Neuronal stem cell (in vitro differentiated cells): ENCODE data around the gene OR7C2.

Experiments
- DNase-seq: peaks from one replicate; pipeline ENCODE4 v3.0.0-alpha.2; 2013; ENCODE audit warnings: low spot score
- H2AFZ ChIP-seq: one replicate; pipeline ENCODE4 v1.6.1; 2013; ENCODE audit warnings: mild to moderate bottlenecking, low read length, inconsistent platforms
- H2AK5ac ChIP-seq: 2 replicates; pipeline ENCODE4 v1.6.1; 2013; ENCODE audit warnings: low read depth, mild to moderate bottlenecking, inconsistent platforms, low read length, moderate library complexity, mixed read lengths
- H2BK120ac ChIP-seq: 2 replicates; pipeline ENCODE4 v1.6.1; 2013; ENCODE audit warnings: low read depth, mild to moderate bottlenecking, inconsistent platforms, low read length, moderate library complexity, mixed read lengths
- H2BK12ac ChIP-seq: one replicate; pipeline ENCODE4 v1.6.1; 2013; ENCODE audit warnings: low read length, inconsistent platforms
- H2BK15ac ChIP-seq: 2 replicates; pipeline ENCODE4 v1.6.1; 2013; ENCODE audit warnings: mild to moderate bottlenecking, low read length, inconsistent platforms, mixed read lengths
- H2BK5ac ChIP-seq: one replicate; pipeline ENCODE4 v1.6.1; 2013; ENCODE audit warnings: inconsistent platforms, mild to moderate bottlenecking, low read length, moderate library complexity
- H3K14ac ChIP-seq: one replicate; pipeline ENCODE4 v1.6.1; 2013; ENCODE audit warnings: low read length, inconsistent platforms
- H3K18ac ChIP-seq: 2 replicates; pipeline ENCODE4 v1.6.1; 2013; ENCODE audit warnings: low read length, inconsistent platforms
- H3K23ac ChIP-seq: 2 replicates; pipeline ENCODE4 v1.6.1; 2013; ENCODE audit warnings: low read depth, mild to moderate bottlenecking, mixed read lengths, low read length, inconsistent platforms; ENCODE audit not compliant: poor library complexity
- H3K27ac ChIP-seq: replicated peaks from 3 replicates; pipeline ENCODE4 v1.5.1; 2013; ENCODE audit warnings: low read length, inconsistent platforms
- H3K27me3 ChIP-seq, 3 experiments: 2 replicates each; pipeline ENCODE4 v1.6.1; 2013; ENCODE audit warnings: low read length in 3 of 3, mild to moderate bottlenecking in 2 of 3, inconsistent platforms in 1 of 3, low read depth in 1 of 3, mixed read lengths in 1 of 3, moderate library complexity in 1 of 3; ENCODE audit not compliant: control insufficient read depth in 3 of 3, insufficient read depth in 3 of 3
- H3K36me3 ChIP-seq, 2 donors: replicated peaks in 1 of 2; 2 replicates each; pipeline ENCODE4 v1.6.1; 2013; ENCODE audit warnings: low read length in 2 of 2; ENCODE audit not compliant: control insufficient read depth in 2 of 2, insufficient read depth in 2 of 2
- H3K4ac ChIP-seq: 2 replicates; pipeline ENCODE4 v1.6.1; 2013; ENCODE audit warnings: inconsistent platforms, mild to moderate bottlenecking, low read length, moderate library complexity
- H3K4me1 ChIP-seq, 2 donors: 1 replicate in 1 of 2; 2 replicates in 1 of 2; pipeline ENCODE4 v1.6.1; 2013; ENCODE audit warnings: low read length in 2 of 2, low read depth in 1 of 2; ENCODE audit not compliant: control insufficient read depth in 2 of 2, insufficient read depth in 1 of 2
- H3K4me2 ChIP-seq: one replicate; pipeline ENCODE4 v1.6.1; 2013; ENCODE audit warnings: mild to moderate bottlenecking, low read length, inconsistent platforms; ENCODE audit not compliant: insufficient read depth, poor library complexity, severe bottlenecking
- H3K4me3 ChIP-seq, 2 donors: 2 replicates each; pipeline ENCODE4 v1.5.1; 2013; ENCODE audit warnings: low read length in 2 of 2, mild to moderate bottlenecking in 2 of 2, inconsistent platforms in 1 of 2, moderate library complexity in 1 of 2
- H3K79me1 ChIP-seq: one replicate; pipeline ENCODE4 v1.6.1; 2013; ENCODE audit warnings: low read depth, mild to moderate bottlenecking, inconsistent platforms, low read length, moderate library complexity
- H3K9ac ChIP-seq: one replicate; pipeline ENCODE4 v1.6.1; 2013; ENCODE audit warnings: mild to moderate bottlenecking, low read depth, low read length, inconsistent platforms; ENCODE audit not compliant: poor library complexity
- H3K9me3 ChIP-seq, 2 donors: replicated peaks in 1 of 2; 2 replicates each; pipeline versions ENCODE3 to v1.6.1; 2013; ENCODE audit warnings: low read length in 2 of 2, mild to moderate bottlenecking in 2 of 2, inconsistent platforms in 1 of 2, low read depth in 1 of 2, mixed read lengths in 1 of 2, moderate library complexity in 1 of 2; ENCODE audit not compliant: control insufficient read depth in 2 of 2, insufficient read depth in 1 of 2
- H4K8ac ChIP-seq: one replicate; pipeline ENCODE4 v1.6.1; 2013; ENCODE audit warnings: low read depth, mild to moderate bottlenecking, inconsistent platforms, low read length, moderate library complexity
- H4K91ac ChIP-seq: one replicate; pipeline ENCODE4 v1.6.1; 2013; ENCODE audit warnings: low read length, low read depth, mild to moderate bottlenecking, inconsistent platforms; ENCODE audit not compliant: poor library complexity
- WGBS, 2 donors: extraction: QIAGEN DNeasy Blood & Tissue Kit; methylation state at CpG; one replicate each; pipeline ENCODE4 v1.1.7; 2013; ENCODE audit warnings: missing lambda C conversion rate in 2 of 2, mixed read lengths in 1 of 2; ENCODE audit not compliant: insufficient read length in 2 of 2, insufficient replicate concordance in 1 of 2; ENCODE audit errors: extremely low coverage in 2 of 2; 5-methylcytosine and 5-hydroxymethylcytosine counted together

OR7C2 gene

GRCh38 chr19:14952767-14953166 is 11.5 kb downstream of the OR7C2 start:
- H3K4ac ChIP-seq, result no peak overlapping the region
- no peaks in the 10 kb centered on the region for H3K79me1 ChIP-seq
- no peak overlapping the region for H2AFZ ChIP-seq
- H3K27me3 ChIP-seq, result no peaks in the 10 kb centered on the region
- H2BK12ac ChIP-seq, result no peak overlapping the region
- H2BK120ac ChIP-seq, result no peak overlapping the region
- H3K18ac ChIP-seq, result no peak overlapping the region
- no peak overlapping the region for H2BK5ac ChIP-seq
- H3K9ac ChIP-seq, result no peak overlapping the region
- H2BK15ac ChIP-seq, result no peak overlapping the region
- no peak overlapping the region for H2AK5ac ChIP-seq
- H3K4me2 ChIP-seq, result no peak overlapping the region
- H3K4me1 ChIP-seq, result no peaks in the 10 kb centered on the region
- no peak overlapping the region for H4K91ac ChIP-seq
- H4K8ac ChIP-seq, result no peak overlapping the region
- peaks cover 0 to 12% of the 10 kb centered on the region in 2 donors for H3K9me3 ChIP-seq
- H3K14ac ChIP-seq, result peak overlapping the region; percentile 71
- no peak overlapping the region for H3K27ac ChIP-seq
- no peak overlapping the region for H3K23ac ChIP-seq
- H3K36me3 ChIP-seq, result no peaks in the 10 kb centered on the region
- peak overlapping the region in 1 of 2 donors; percentile 0 for H3K4me3 ChIP-seq
- WGBS, 2 donors, result no CpG with 5 or more reads among the region's 11 CpGs
- DNase-seq, result no peak

GRCh38 chr19:14954071-14954655 is 12.9 kb downstream of the OR7C2 start:
- Histone ChIP-seq H3K23ac (peak overlapping the region; percentile 35), H4K8ac (no peak overlapping the region), H3K9me3 (peaks cover 0 to 16% of the 10 kb centered on the region in 2 donors), H2BK5ac (no peak overlapping the region), H2BK15ac (no peak overlapping the region), H2AK5ac (no peak overlapping the region), H3K79me1 (no peaks in the 10 kb centered on the region), H3K4ac (no peak overlapping the region), H3K4me2 (no peak overlapping the region), H2BK120ac (no peak overlapping the region), H2BK12ac (no peak overlapping the region), H3K4me3 (peak overlapping the region in 1 of 2 donors; percentile 6), H3K4me1 (no peaks in the 10 kb centered on the region), H3K9ac (no peak overlapping the region), H3K27me3 (no peaks in the 10 kb centered on the region), H3K36me3 (no peaks in the 10 kb centered on the region), H4K91ac (no peak overlapping the region), H3K14ac (no peak overlapping the region), H3K18ac (peak overlapping the region; percentile 42), H3K27ac (no peak overlapping the region), H2AFZ (no peak overlapping the region)
- WGBS, 2 donors, result no CpG with 5 or more reads among the region's 24 CpGs
- no peak for DNase-seq

GRCh38 chr19:14957464-14957863 is 16.2 kb downstream of the OR7C2 start:
- H2BK5ac ChIP-seq, result no peak overlapping the region
- H3K27ac ChIP-seq, result no peak overlapping the region
- H3K4ac ChIP-seq, result no peak overlapping the region
- no peak overlapping the region for H2BK15ac ChIP-seq
- H3K4me2 ChIP-seq, result no peak overlapping the region
- H3K27me3 ChIP-seq, result peaks cover 0 to 2% (median 0%) of the 10 kb centered on the region in 3 experiments
- H3K9me3 ChIP-seq, result peaks cover 6 to 25% of the 10 kb centered on the region in 2 donors
- no peak overlapping the region for H3K9ac ChIP-seq
- no peaks in the 10 kb centered on the region for H3K79me1 ChIP-seq
- no peak overlapping the region for H3K4me3 ChIP-seq
- H3K36me3 ChIP-seq, result peaks cover 0 to 16% of the 10 kb centered on the region in 2 donors
- no peak overlapping the region for H3K18ac ChIP-seq
- H3K14ac ChIP-seq, result no peak overlapping the region
- no peak overlapping the region for H2AFZ ChIP-seq
- no peak for DNase-seq
- WGBS, 2 donors, result no CpG with 5 or more reads among the region's 3 CpGs
- no peak overlapping the region for H2BK12ac ChIP-seq
- H4K91ac ChIP-seq, result no peak overlapping the region
- H2AK5ac ChIP-seq, result no peak overlapping the region
- no peak overlapping the region for H2BK120ac ChIP-seq
- no peaks in the 10 kb centered on the region for H3K4me1 ChIP-seq
- H3K23ac ChIP-seq, result no peak overlapping the region
- no peak overlapping the region for H4K8ac ChIP-seq

GRCh38 chr19:14959263-14959662 is 18.0 kb downstream of the OR7C2 start:
- Histone ChIP-seq H2BK12ac (no peak overlapping the region), H3K27ac (no peak overlapping the region), H3K4me1 (no peaks in the 10 kb centered on the region), H3K79me1 (no peaks in the 10 kb centered on the region), H3K4me2 (no peak overlapping the region), H3K9ac (no peak overlapping the region), H2BK15ac (no peak overlapping the region), H3K23ac (no peak overlapping the region), H3K36me3 (peaks cover 0 to 16% of the 10 kb centered on the region in 2 donors), H3K14ac (no peak overlapping the region), H2AFZ (no peak overlapping the region), H2BK5ac (no peak overlapping the region), H2BK120ac (no peak overlapping the region), H4K8ac (no peak overlapping the region), H3K4ac (no peak overlapping the region), H3K27me3 (peaks cover 0 to 2% (median 0%) of the 10 kb centered on the region in 3 experiments), H3K9me3 (peaks cover 6 to 21% of the 10 kb centered on the region in 2 donors), H2AK5ac (no peak overlapping the region), H3K18ac (no peak overlapping the region), H4K91ac (no peak overlapping the region), H3K4me3 (no peak overlapping the region)
- DNase-seq, result no peak
- no CpG with 5 or more reads among the region's 1 CpG for WGBS, 2 donors
